HepG2 (cell line): ENCODE data around the gene IER5L. TPM values are rescaled to one million over a fixed set of nuclear protein-coding genes. Genes with fewer than 3 reads are reported as not detected.
A peak's percentile ranks its signal among the peaks of the same experiment; 100 is the strongest.

Experiments used
- DDIT3 ChIP-seq: sonication (generic); formaldehyde crosslinking; IDR thresholded peaks from 2 replicates; pipeline ENCODE4 v1.4.0; 2020; ENCODE audit warnings: mild to moderate bottlenecking, missing genetic modification reagents
- DMTF1 ChIP-seq: sonication (generic); formaldehyde crosslinking; IDR thresholded peaks from 2 replicates; pipeline ENCODE4 v1.4.0; 2020; ENCODE audit warnings: mild to moderate bottlenecking, missing genetic modification reagents
- FOSL2 ChIP-seq: sonication (generic); formaldehyde crosslinking; IDR thresholded peaks from 2 replicates; pipeline ENCODE4 v1.4.0; 2020; ENCODE audit warnings: missing genetic modification reagents
- HNRNPH1 ChIP-seq: fragments of 200-400 bp; formaldehyde crosslinking; optimal IDR thresholded peaks from 2 replicates; pipeline ENCODE3; 2017; ENCODE audit warnings: mild to moderate bottlenecking, low read depth, low read length
- JUND ChIP-seq: sonication (generic); formaldehyde crosslinking; IDR thresholded peaks from 2 replicates; pipeline ENCODE4 v1.8.0; 2022; ENCODE audit warnings: mild to moderate bottlenecking, missing genetic modification reagents
- KDM2A ChIP-seq: sonication (generic); formaldehyde crosslinking; IDR thresholded peaks from 2 replicates; pipeline ENCODE4 v1.4.0; 2020; ENCODE audit warnings: low read depth, missing genetic modification reagents, borderline replicate concordance
- NR2F6 ChIP-seq, 2 experiments: IDR thresholded peaks; 2 replicates each; pipeline ENCODE4 v1.6.1; 2016; ENCODE audit warnings: antibody characterized with exemption in 1 of 2, mild to moderate bottlenecking in 1 of 2
- PCBP1 ChIP-seq: fragments of 200-400 bp; formaldehyde crosslinking; IDR thresholded peaks from 2 replicates; pipeline ENCODE4 v1.6.1; 2017; ENCODE audit warnings: mild to moderate bottlenecking, low read depth, low read length, borderline replicate concordance
- PLRG1 ChIP-seq: fragments of 450-650 bp; conservative IDR thresholded peaks from 2 replicates; pipeline ENCODE4 v1.6.1; 2016
- SIX4 ChIP-seq: sonication (generic); formaldehyde crosslinking; IDR thresholded peaks from 2 replicates; pipeline ENCODE4 v1.4.0; 2020; ENCODE audit warnings: missing genetic modification reagents
- SMARCC2 ChIP-seq: fragments of 450-650 bp; IDR thresholded peaks from 2 replicates; pipeline ENCODE4 v1.6.1; 2017; ENCODE audit warnings: antibody characterized with exemption, mild to moderate bottlenecking
- XRCC5 ChIP-seq: fragments of 200-400 bp; formaldehyde crosslinking; optimal IDR thresholded peaks from 2 replicates; pipeline ENCODE3; 2017; ENCODE audit warnings: mild to moderate bottlenecking, low read length
- ZFAT ChIP-seq: sonication (generic); formaldehyde crosslinking; conservative IDR thresholded peaks from 2 replicates; pipeline ENCODE4 v1.8.1; 2023; ENCODE audit warnings: missing genetic modification reagents, inconsistent platforms
- ZGPAT ChIP-seq: IDR thresholded peaks from 2 replicates; pipeline ENCODE4 v1.6.1; 2016; ENCODE audit warnings: mild to moderate bottlenecking
- ZMAT5 ChIP-seq: sonication (generic); formaldehyde crosslinking; IDR thresholded peaks from 2 replicates; pipeline ENCODE4 v1.5.0; 2020; ENCODE audit warnings: mild to moderate bottlenecking, low read depth, missing genetic modification reagents, borderline replicate concordance
- ZNF124 ChIP-seq: sonication (generic); formaldehyde crosslinking; IDR thresholded peaks from 2 replicates; pipeline ENCODE4 v1.4.0; 2020; ENCODE audit warnings: missing genetic modification reagents
- ZNF510 ChIP-seq: sonication (generic); formaldehyde crosslinking; IDR thresholded peaks from 2 replicates; pipeline ENCODE4 v1.4.0; 2020; ENCODE audit warnings: low read depth, mild to moderate bottlenecking, missing genetic modification reagents
- ZNF781 ChIP-seq: sonication (generic); formaldehyde crosslinking; IDR thresholded peaks from 2 replicates; pipeline ENCODE4 v1.5.1; 2020; ENCODE audit warnings: borderline replicate concordance, mild to moderate bottlenecking, missing genetic modification reagents; ENCODE audit errors: not compliant biosample characterization
- polyA plus RNA-seq, 8 experiments: library from polyadenylated mRNA; depleted of rRNA in 3 of 8; stranded (reverse) in 7 of 8; unstranded in 1 of 8; fragments of >200 nt; fragmentation: Illumina TruSeq in 4 of 8; extraction: Trizol in 4 of 8; gene quantifications; 2 replicates each; pipeline versions ENCODE4 v1.2.1 to v1.2.3, GENCODE V29; 2011 to 2016; ENCODE audit warnings: low read depth in 4 of 8, missing spikeins in 1 of 8, mixed read lengths in 1 of 8; ENCODE audit not compliant: insufficient read depth in 1 of 8
- total RNA-seq, 5 experiments: library from RNA; depleted of rRNA; stranded (reverse); fragments of >200 nt; fragmentation: Illumina TruSeq; extraction: Trizol; gene quantifications; 2 replicates each; pipeline ENCODE4 v1.2.3, GENCODE V29; 2016; ENCODE audit warnings: low read depth in 1 of 5

Gene IER5L
- total and polyA plus RNA-seq, 2 of the 13 experiments (the other 11 are each of a cell fraction or from before 2014, with no cell fraction given) = 1.8 to 3.3 TPM

GRCh38 chr9:129139993-129140396 lies 38.1 kb downstream of the IER5L start (continued):
- TF ChIP-seq ZGPAT (CRISPR knock-in tag) = peak; percentile 46; the same call in 1 of the 2 replicates
- no peak for TF ChIP-seq SMARCC2
- no peak for TF ChIP-seq DDIT3
- no peak for TF ChIP-seq ZNF510
- peak; percentile 71 for TF ChIP-seq XRCC5
- TF ChIP-seq ZNF781 (CRISPR knock-in tag) = no peak
- no peak for TF ChIP-seq ZNF124
- no peak for TF ChIP-seq PLRG1
- TF ChIP-seq DMTF1 = no peak
- no peak for TF ChIP-seq ZMAT5 (CRISPR knock-in tag)
- TF ChIP-seq JUND = no peak
- TF ChIP-seq PCBP1 = no peak
- no peak for TF ChIP-seq ZFAT (CRISPR knock-in tag)
- no peak; the same call in 1 of the 2 replicates for TF ChIP-seq NR2F6 (IDR thresholded peaks at IDR 0.05)
- TF ChIP-seq NR2F6 (CRISPR knock-in tag; IDR thresholded peaks at IDR 0.05) = 0 out of 2 replicates have a peak, but pooled peaks have one; percentile 8
- peak; percentile 21 for TF ChIP-seq HNRNPH1
- 0 out of 2 replicates have a peak, but pooled peaks have one; percentile 8 for TF ChIP-seq KDM2A (CRISPR knock-in tag)
- TF ChIP-seq SIX4 (CRISPR knock-in tag) = peak; percentile 99
- TF ChIP-seq FOSL2 (CRISPR knock-in tag) = peak; percentile 89
